GM19238 (cell line): ENCODE data around the gene P2RY6.

Experiments used
- DNase-seq: peaks from one replicate; pipeline ENCODE4 v3.0.0; 2011; ENCODE audit warnings: low spot score; ENCODE audit not compliant: insufficient read length

Gene P2RY6

DNA sequence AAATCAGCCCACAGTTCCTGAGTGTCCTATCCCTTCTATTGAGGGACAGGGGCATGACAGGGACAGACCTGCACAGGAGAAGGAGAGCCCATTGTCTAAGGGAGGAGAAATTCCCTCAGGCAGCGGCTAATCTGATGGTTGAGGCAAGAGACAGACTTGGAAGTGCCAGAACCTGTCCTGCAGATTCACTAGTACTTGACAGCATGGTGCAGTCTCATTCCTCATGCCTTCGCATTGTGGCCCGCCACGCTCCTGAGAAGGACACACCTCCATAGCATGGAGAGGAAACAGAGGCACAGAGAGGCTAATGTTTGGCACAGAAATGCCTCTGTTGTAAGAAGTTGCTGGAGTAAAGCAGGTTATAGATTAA, 3.2 kb downstream of the P2RY6 start:
- no peak for DNase-seq

DNA sequence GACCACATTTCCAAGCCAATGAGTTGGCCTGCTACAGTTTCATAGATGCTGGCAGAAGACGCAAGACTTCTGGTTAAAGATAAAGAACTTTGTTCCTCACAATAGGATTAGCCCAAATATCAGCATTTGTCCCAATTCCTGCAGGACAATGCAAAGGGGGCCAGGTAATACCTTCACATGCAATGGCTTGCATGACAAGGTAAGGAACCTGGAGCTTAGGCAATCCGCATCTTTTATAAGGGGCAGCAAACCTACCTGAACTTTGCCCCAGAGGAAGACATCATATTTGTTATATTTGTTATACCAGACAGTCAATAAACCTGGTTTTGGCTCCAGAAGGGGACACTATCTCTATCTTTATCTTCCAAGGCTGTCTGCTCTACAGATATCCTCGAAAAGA, 5.3 kb downstream of the P2RY6 start:
- no peak for DNase-seq

DNA sequence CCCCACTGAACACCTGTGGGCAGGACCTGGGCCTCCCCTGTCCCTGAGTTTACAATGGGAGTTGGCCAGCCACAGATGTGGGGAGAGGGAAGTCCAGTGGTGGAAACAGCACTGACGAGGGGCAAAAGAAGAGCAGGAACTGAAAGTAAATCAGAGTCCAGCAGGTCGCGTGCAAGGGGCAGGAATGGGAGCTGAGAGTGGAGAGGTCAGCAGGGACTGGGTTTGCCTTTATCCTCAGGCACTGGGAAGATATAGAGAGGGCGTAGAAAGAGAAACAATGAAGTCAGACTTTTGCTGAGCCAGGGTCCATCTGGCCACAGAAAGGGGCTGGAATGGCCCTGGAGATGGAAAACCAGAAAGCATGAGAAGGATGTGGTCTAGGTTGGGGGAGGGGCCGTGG, 8.5 kb downstream of the P2RY6 start:
- DNase-seq, result no peak

DNA sequence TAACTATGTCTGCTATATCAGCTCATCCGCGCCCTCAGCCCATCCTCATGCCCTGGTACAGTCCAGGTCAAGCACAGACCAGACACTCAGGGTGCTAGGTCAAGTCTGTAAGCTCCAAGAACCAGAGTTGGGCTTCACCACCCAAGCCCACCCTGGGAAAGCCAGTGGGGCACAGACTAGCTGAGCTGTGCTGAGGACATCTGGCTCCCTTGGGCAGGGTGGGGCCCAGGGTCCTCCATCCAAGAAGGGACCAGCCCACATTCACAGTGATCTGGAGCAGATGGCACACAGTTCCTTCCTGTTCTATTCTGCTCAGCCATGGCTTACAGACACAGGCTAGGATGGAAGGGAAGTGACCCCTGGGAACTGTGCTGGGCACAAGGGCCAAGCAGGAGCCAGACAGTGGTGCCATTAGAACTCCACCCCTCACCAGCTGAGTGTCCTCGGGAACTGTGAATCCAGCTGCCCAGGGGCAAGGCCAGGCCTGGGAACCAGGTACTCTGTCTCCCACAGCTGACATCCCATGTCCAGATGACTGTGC, 9.1 kb downstream of the P2RY6 start:
- DNase-seq, result no peak

DNA sequence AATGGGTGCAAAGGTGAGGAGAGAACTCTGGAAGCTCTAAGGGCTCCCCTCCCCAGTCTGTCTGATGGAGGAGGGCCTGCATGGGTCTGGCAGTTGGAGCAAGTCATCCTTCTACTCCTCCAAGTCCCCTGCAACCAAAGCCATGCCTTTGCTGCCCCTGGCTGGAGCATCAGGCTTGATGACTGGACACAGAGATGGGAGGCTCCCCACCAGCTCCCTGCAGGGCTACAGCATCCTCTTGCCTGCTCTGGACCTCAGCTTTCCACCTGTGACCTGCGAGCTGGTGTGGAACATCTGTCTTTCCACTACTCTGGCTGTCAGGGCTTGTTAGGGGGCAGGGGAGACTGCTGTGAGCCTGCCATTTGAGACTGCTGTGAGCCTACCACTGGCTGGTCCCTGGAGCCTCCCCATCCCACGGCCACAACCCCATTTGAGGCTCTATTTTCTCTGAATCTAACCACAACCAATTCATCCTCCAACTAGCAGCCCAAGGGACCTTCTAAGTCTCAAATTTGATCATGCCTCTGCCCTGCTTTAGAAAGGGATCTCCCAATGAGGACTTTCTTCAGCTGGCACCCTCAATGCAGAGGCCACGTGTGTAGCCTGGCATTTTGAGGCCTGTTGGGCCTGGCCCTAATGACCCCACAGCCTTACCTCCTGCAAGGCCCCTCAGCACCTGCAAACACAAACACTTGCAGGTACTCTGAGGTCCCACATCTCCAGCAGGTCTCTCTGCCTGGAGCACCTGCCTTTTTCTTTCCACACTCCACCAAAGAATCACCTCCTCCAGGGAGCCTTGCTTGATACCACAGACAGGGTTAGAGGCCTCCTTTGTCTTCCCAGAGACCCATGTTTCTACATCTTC, 9.9 kb downstream of the P2RY6 start:
- DNase-seq, result no peak

DNA sequence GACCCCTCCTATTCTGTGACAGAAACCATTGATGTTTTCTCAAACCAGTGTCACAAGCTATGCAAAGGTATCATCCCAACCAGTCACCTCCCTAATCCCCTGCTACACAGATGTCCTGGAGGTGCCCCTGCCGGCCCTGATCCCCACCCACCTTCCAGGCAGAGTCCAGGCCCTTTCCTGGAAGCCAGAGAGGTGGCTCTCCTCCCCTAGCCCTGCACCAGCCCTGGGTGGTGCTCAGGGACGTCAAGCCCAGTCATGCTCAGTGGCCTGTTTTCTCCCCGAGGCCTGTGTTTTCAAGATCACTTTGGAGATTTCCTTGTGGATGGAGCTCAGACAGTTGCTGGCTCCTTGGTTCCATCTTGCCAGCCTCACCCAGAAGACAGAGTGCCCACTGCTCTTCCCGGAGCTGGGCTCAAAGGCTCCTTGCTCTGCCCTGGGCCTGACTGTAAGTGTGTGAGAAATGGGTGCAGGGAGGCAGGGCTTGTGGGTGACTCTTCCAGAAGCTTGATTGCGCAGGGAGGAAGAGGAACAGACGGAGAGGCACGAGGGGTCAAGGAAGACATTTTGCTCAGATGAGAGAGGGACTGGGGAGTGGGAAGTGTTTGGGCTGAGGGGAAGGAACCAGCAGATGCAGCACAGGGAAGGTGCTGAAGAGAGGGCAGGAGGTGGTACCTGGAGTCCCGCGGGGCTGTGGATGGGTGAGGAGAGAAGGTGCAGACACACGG, 11.3 kb downstream of the P2RY6 start:
- DNase-seq, result no peak

DNA sequence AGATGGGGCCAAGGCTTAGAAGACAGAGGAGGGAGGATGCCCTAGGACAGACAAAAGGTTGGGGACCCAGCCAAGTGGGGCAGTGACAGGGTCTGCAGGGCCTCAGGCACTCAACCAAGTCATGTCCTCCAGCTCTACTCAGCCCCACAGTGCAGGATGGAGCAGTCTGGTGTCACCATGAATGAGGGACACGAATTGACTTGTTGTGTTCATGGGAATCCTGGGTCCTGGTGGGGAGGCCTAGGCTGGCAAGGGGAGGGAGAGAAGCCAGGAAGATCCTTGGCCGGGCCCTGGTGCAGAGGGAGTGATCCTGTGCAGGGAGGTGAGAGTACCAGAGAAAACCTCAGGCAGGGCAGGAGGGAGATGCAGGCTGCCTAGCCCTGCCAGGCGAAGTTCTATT, 12.0 kb downstream of the P2RY6 start:
- DNase-seq, result no peak

DNA sequence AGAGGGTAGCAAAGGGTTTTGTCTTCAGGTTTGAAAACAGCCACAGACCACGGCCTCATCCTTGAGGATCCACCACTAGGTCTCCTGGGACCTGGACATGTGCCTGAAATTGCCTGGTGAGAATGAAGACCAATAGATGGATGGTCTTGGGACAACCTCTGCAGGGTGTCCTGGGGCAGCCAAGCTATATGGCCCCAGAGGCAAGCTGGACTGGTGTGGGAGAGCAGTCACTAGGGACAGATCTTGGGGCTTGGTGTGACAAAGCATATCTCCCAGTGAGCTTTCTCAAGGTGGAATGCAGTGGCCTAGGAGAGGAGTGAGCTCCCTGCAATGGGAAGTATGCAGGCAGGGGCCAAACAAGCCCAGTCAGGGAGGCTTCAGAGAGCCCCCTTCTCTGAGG, 13.6 kb downstream of the P2RY6 start:
- no peak for DNase-seq

DNA sequence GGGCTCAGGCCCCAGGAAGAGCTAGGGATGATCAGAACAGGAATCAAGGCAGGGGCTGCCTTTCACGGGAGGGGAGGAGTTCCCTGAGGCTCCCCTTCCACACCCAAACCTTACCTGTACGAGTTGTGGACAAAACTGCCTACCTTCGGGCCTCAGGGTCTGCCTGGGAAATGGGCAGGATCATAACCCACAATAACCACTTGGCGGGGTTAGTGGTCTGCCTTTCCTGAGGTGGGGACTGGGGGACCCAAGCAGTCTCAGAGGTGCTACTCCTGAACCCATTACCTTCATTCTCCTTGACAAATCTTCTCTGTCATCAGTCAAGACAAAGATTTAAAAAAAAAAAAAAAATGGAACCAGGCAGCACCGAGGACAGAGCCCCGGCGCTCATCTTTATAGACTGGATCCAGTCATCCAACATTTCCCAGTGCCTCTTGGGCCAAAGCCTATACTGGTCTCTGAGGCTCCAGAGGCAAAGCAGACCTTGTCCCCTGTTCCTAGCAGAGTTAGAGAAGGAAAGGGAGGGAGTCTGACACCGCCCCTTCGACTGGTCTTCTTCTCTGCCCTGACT, 14.2 kb downstream of the P2RY6 start:
- DNase-seq, result no peak

DNA sequence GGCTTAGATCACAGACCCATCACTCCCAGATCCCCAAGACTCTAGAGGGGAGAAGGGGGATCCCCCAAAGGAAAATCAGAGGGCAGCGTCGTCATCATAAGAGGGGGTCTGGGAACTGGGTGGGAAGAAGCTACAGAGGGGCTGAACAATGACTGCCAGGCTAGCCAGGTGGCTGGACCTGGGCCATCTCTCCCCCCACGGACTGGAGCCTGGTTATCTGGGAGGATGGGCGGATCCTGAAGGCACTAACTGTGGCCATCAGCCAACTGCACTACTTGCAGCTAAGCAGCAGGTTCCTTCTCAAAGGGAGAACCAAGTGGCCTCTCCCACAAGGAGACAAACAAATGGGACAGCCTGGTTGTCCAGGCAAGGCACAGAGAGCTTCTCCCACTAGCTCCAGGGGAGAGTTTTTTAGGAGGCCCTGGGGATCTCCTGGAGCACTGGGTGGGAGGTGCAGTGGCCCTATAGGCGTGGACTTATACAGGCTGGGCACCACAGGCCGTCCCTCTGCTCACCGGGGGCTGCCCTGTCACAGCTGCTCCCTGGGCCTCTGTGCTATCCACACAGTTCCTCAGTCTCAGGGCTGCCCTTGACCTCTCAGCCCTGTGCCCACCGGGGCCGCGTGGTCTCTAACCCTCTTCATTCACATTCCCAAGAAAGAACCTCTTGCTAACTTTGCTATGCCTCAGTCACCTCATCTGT, 15.4 kb downstream of the P2RY6 start:
- DNase-seq, result no peak

DNA sequence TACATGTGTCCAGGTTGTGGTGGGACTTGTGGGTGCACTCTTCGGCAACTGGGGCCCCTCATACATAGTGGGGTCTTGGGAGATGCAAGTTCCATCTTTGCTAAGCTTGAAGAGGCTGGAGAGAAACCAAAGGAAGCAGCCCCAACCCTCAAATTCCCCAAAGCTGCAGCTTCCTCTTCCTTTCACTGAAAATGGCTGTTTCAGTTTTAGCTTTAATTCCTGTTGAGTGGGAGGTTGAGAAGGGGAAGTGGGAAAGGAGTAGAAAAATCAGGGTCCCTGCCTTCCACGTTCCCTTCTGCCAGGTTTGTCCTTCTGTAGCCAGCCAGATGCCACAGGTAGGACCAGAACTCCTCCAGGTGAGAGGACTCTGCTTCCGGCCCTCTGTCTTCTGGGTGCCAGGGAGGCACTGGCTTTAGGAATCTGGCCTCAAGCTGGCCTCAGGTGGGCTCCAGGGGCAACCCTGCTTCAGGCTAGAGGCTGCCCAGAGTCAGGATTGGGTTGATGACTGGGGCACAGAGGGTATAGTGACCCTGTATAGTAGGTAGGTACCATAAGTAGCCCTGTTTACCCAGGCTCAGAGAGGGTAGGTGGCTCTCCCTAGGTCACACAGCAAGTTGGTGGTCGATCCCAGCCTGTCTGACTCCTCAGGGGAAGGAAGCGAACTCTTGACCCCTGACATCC, 16.2 kb downstream of the P2RY6 start:
- no peak for DNase-seq

DNA sequence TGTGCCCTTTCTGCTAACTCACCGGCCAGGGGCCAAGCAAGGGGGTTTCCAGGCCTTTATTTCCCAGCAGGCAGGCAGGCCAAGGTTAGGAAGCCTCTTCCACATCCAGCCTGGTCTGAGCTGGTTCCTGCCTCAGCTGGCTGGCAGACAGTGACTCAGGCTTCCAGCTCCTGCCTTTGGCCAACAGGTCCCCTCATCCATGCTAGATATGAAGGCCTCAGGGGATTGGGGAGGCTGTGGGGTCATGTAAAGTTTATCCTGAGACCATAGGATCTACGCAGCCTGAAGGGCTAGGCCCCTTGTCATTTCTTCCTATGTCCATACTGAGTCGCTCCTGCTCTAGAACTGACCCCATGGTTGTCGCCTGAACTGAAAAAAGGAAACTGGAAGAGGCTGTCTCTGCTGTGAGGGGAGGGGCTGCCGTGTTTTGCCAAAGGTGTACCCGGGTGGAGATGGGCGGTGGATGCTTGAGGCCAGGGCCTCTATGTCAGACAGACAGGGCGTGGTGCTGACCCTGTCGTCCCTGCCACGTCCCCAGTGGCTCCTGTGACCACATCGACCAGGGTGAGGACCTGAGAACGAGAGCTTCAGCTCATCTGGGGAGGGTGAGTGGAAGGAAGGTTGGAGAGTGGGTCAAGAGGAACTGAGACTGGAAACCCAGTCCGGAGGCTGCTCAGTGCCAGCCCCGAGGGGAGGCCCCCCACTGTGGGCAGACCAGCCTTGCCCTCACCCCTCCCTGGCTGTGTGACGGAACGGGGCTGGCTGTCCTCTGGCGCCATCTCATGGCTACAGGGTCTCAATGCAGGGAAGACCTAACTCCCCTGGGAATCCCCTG, 17.0 kb downstream of the P2RY6 start:
- DNase-seq, result peak; percentile 84

DNA sequence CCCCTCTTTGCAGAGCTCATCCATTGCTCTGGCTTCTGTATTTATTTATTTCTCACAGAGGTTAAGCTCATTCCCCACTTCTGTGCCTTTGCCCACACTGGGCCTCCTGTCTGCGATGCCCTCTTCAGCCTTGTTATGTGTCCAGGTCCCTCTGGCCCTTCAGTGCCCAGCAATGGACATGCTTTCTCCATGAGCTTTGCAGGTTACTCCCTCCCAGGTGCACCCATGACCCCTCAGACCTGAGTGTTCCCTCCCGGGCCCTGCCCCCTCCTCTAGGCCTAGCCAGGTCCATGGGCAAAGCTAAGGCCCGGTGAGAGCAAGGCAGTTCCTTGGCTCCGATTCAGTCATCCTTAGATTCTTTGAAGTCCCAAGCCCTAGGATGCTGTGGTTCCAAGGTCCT, 18.4 kb downstream of the P2RY6 start:
- no peak for DNase-seq

DNA sequence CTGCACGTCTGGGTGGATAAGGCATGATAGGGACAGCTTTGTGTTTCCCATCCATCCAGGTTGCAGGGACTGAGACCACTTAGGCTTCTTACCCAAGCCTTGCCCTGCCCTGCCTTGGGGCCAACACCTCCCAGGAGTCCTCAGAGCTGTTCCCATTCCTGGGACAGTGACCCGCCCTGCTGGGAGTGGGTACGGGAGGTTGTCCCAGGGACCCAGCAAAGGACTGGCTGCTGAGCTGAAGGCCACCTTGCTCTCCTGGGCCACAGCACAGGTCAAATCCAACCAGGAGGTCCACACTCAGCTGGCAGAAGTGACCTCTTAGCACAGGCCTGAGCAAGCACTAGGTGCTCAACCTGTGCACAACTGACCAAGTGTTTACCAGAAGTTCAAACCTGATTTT, 19.1 kb downstream of the P2RY6 start:
- DNase-seq, result no peak

DNA sequence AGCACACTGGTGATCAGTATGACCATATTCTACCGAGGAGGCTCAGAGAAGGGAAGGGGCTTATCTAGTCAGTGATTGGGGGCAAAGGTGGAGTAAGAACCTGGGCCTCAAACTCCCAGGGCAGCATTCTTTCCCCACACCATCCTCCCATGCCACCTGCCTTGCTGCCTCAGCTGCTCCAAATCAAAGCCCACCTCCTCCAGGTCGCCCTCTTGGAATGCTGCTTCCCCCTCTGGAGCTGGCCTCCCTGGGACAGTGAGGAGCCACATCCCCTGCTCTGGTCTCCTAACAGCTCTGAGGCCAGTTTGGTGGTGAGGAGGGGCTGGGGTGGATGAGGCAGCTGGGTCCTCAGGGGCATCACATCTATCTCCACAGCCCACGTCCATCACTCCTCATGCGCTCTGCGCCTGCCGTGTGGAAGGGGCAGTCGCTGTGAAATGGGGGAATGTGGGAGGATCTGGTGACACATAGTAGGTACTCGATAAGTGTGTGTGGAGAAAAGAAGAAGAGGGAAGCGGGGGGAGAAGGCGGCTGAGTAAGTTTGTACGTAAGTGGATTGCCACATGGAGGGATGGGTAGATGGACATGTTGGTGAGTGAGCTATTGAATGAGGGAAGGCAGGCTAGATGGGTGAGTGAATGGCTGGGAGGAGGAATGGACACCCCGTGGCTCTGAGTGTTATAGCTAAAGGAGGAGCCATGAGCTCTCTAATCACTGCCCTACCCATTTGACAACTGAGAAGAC, 19.8 kb downstream of the P2RY6 start:
- no peak for DNase-seq

DNA sequence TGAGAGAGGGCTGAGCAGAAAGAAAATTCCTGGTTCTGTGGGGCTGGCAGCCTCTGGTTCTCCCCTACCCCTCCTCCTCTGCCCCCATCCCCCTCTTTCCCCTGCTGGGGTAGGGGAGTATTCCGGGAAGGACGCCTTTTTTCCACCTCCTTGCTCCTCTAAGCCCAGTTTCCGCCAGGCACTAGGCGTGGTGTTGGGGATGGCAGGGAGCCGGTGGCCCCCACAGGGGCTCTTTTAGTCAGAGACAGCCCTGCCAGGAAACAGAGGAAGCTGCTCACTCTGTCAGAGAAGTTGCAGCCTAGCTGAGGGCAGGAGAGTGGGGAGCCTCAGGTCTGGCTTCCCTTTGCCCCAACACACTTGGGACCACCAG, 20.4 kb downstream of the P2RY6 start:
- no peak for DNase-seq

DNA sequence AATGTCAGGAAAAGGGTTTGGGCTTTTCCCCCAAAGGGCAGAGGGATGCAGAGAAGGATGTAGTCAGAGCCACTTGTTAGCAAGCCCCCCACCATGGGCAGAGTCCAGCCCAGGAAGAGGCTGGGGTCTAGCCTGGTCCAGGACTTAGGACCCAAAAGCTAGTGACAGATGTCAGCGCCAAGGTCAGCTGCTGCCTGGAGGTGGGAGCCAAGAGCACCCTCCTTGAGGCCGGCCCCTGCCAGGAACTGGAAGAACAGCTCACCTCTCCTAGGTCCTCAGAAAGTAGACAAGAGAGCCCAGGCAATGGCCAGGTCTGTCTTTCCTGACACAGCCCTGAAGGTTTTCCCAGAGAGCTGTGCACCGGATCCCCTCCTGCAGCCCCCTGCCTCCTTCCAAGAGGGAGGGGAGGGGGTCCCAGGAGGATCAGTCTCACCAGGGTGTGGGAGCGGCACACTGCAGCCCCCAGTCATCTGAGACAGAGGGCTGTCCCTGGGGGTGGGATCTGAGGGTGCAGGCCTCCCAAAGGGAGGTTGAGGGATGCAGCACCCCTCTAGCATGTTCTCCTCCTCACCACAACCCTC, 21.3 kb downstream of the P2RY6 start:
- no peak for DNase-seq

DNA sequence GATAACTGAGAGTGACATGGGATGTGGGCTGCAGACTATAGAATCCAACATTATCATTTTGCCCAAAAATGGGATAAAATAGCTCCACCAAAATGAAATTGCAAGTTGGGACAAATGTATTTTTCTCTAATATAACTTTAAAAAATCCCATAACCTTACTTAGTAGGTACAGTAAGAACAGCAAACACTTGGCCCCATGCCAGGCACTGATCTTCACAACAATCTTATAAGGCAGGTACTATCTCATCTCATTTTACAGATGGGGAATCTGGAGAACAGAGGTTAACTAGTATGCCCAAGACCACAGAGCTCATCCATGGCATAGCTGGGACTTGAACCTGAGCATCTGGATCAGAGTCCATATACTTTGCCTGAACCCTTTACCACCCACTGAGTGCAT, 22.5 kb downstream of the P2RY6 start:
- DNase-seq, result no peak
